Measurements from ENCODE around the gene SCYGR6.

- no peak for TF ChIP-seq CTCF (IDR thresholded peaks at IDR 0.05)
- no peak for TF ChIP-seq POLR2A (IDR thresholded peaks at IDR 0.05)
- no peak for TF ChIP-seq EP300 (IDR thresholded peaks at IDR 0.05; ENCODE audit: low read depth)
- no peak for TF ChIP-seq POLR2AphosphoS5 (IDR thresholded peaks at IDR 0.05)
Measured at GRCh38 chr2:227707390-227707789, 17.2 kb downstream of the SCYGR6 start.
